Right cardiac atrium (tissue), 5 donors: ENCODE data around the gene IGFLR1. TPM values are rescaled to one million over a fixed set of nuclear protein-coding genes. Genes with fewer than 3 reads are reported as not detected.

Experiments
- ATAC-seq, 2 donors: fragments of 200-7000 bp; cut with Tn5 transposase; one replicate each; pipeline versions ENCODE4 v1.8.0 to v1.9.1; 2020; ENCODE audit warnings: moderate library complexity in 2 of 2, mild to moderate bottlenecking in 1 of 2
- DNase-seq, 3 donors: peaks; one replicate each; pipeline ENCODE4 v3.0.0-alpha.2; 2020
- H3K27ac ChIP-seq: one replicate; pipeline ENCODE4 v1.5.1; 2013; ENCODE audit warnings: mild to moderate bottlenecking, low read length, control low read depth, moderate library complexity
- H3K27me3 ChIP-seq: one replicate; pipeline ENCODE4 v1.6.1; 2013; ENCODE audit not compliant: control insufficient read depth, insufficient read depth
- H3K4me1 ChIP-seq: one replicate; pipeline ENCODE4 v1.6.1; 2013; ENCODE audit warnings: low read length; ENCODE audit not compliant: control insufficient read depth, insufficient read depth
- H3K4me3 ChIP-seq: one replicate; pipeline ENCODE4 v1.5.1; 2013; ENCODE audit warnings: low read length, control low read depth
- H3K9me3 ChIP-seq: one replicate; pipeline ENCODE4 v1.6.1; 2013; ENCODE audit warnings: low read length; ENCODE audit not compliant: control insufficient read depth
- WGBS: extraction: QIAGEN DNeasy Blood & Tissue Kit; methylation state at CpG from one replicate; pipeline ENCODE4 v1.1.7; 2013; 5-methylcytosine and 5-hydroxymethylcytosine counted together
- intact Hi-C, 4 donors: fragments of 100-400 bp; cut with DNase I; formaldehyde crosslinking; loops; one replicate each; pipeline versions ENCODE4 v1.11.0 to v1.14.0; 2022 to 2023
- polyA plus RNA-seq: library from polyadenylated mRNA; stranded (reverse); fragments of 200-250 nt; gene quantifications from one replicate; pipeline ENCODE4 v1.2.3, GENCODE V29; 2013
- total RNA-seq, 4 donors: library from RNA; stranded (reverse); fragmentation: NEBNext Ultra II Directional; extraction: Animal tissue kit (Norgen Biotek cat#: 25700); gene quantifications; one replicate each; pipeline ENCODE4 v1.2.1, GENCODE V29; 2021
- donor health status: healthy with polysubstance abuse.
- donor health status: DM: no; HTN: yes; CAD: no.
- donor health status: DM: no; HTN: no; CAD: no.
- donor health status: DM: no; HTN: yes; CAD: no; lungs with severe emphysema.
- donor health status: DM: yes; HTN: yes; CAD: no.

The IGFLR1 gene
- total and polyA plus RNA-seq, 5 donors = 1.8 to 6.3 (median 4.7) TPM

GRCh38 chr19:35734889-35735288 is 7.4 kb downstream of the IGFLR1 start:
- DNase-seq (no peak), ATAC-seq (no peak)
- H3K27me3 ChIP-seq = no peaks in the 10 kb centered on the region
- intact Hi-C loops = no loop called here
- no peak overlapping the region for H3K4me3 ChIP-seq
- no peak overlapping the region for H3K27ac ChIP-seq
- H3K4me1 ChIP-seq = no peaks in the 10 kb centered on the region
- 76% methylated on average over 5 of the region's 5 CpGs for WGBS
- H3K9me3 ChIP-seq = no peaks in the 10 kb centered on the region

GRCh38 chr19:35734273-35734672 is 8.0 kb downstream of the IGFLR1 start:
- no peaks in the 10 kb centered on the region for H3K27me3 ChIP-seq
- H3K4me1 ChIP-seq = no peaks in the 10 kb centered on the region
- H3K4me3 ChIP-seq = no peak overlapping the region
- no peaks in the 10 kb centered on the region for H3K9me3 ChIP-seq
- 93% methylated on average over 8 of the region's 8 CpGs for WGBS
- intact Hi-C loops = no loop called here
- DNase-seq (peak in 1 of 3 donors; percentile 11), ATAC-seq (no peak)
- H3K27ac ChIP-seq = no peak overlapping the region

- WGBS = 90% methylated on average over 35 of the region's 35 CpGs
- Histone ChIP-seq H3K27me3 (no peaks in the 10 kb centered on the region), H3K9me3 (no peaks in the 10 kb centered on the region), H3K4me1 (no peaks in the 10 kb centered on the region), H3K27ac (no peak overlapping the region), H3K4me3 (no peak overlapping the region)
- ATAC-seq (no peak), DNase-seq (peak in 2 of 3 donors; percentile 47 to 54)
- intact Hi-C loops = no loop called here
Observed at GRCh38 chr19:35733180-35734125, 8.8 kb downstream of the IGFLR1 start.

GRCh38 chr19:35732540-35733179 is 9.6 kb downstream of the IGFLR1 start:
- intact Hi-C loops = no loop called here
- DNase-seq = peak; percentile 22 to 60 (median 58)
- 87% methylated on average over 25 of the region's 25 CpGs for WGBS
- peak in 1 of 2 donors; percentile 2 for ATAC-seq
- Histone ChIP-seq H3K27ac (no peak overlapping the region), H3K27me3 (no peaks in the 10 kb centered on the region), H3K4me1 (no peaks in the 10 kb centered on the region), H3K4me3 (no peak overlapping the region), H3K9me3 (no peaks in the 10 kb centered on the region)

- Histone ChIP-seq H3K27ac (no peak overlapping the region), H3K4me3 (no peak overlapping the region), H3K27me3 (no peaks in the 10 kb centered on the region), H3K9me3 (no peaks in the 10 kb centered on the region), H3K4me1 (no peaks in the 10 kb centered on the region)
- 84% methylated on average over 21 of the region's 21 CpGs for WGBS
- ATAC-seq (peak in 1 of 2 donors; percentile 3), DNase-seq (peak; percentile 10 to 60 (median 55))
- intact Hi-C loops = no loop called here
Observed at GRCh38 chr19:35731779-35732405, 10.4 kb downstream of the IGFLR1 start.

- Histone ChIP-seq H3K9me3 (no peaks in the 10 kb centered on the region), H3K27me3 (no peaks in the 10 kb centered on the region), H3K27ac (no peak overlapping the region), H3K4me1 (no peaks in the 10 kb centered on the region), H3K4me3 (no peak overlapping the region)
- DNase-seq (peak in 2 of 3 donors; percentile 38 to 39), ATAC-seq (no peak)
- intact Hi-C loops = no loop called here
- WGBS = 86% methylated on average over 9 of the region's 9 CpGs
Observed at GRCh38 chr19:35731353-35731752, 10.9 kb downstream of the IGFLR1 start.

GRCh38 chr19:35730326-35730725 is 11.9 kb downstream of the IGFLR1 start:
- H3K27me3 ChIP-seq = no peaks in the 10 kb centered on the region
- DNase-seq = peak in 1 of 3 donors; percentile 36
- no peak for ATAC-seq
- H3K27ac ChIP-seq = no peak overlapping the region
- intact Hi-C loops = no loop called here
- H3K9me3 ChIP-seq = no peaks in the 10 kb centered on the region
- no peak overlapping the region for H3K4me3 ChIP-seq
- no peaks in the 10 kb centered on the region for H3K4me1 ChIP-seq
- 91% methylated on average over 18 of the region's 18 CpGs for WGBS

DNA sequence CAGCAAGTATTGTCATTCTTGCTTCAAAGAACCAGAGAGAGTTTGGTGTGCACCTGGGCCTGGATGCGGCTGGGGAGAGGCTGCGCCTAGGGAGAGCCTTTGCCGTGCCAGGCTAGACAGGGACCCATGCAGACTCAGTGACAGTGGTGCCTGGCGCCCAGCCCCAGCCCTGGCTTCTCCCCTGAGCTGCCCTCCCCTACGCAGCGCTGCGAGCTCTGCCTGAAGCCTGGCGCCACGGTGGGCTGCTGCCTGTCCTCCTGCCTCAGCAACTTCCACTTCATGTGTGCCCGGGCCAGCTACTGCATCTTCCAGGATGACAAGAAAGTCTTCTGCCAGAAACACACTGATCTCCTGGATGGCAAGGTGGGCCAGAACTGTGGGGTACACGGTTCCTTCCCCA is 12.5 kb downstream of the IGFLR1 start:
- Histone ChIP-seq H3K9me3 (no peaks in the 10 kb centered on the region), H3K27ac (no peak overlapping the region), H3K27me3 (no peaks in the 10 kb centered on the region), H3K4me3 (no peak overlapping the region), H3K4me1 (no peaks in the 10 kb centered on the region)
- ATAC-seq (no peak), DNase-seq (peak; percentile 10 to 39 (median 26))
- 93% methylated on average over 11 of the region's 11 CpGs for WGBS
- intact Hi-C loops = no loop called here

DNA sequence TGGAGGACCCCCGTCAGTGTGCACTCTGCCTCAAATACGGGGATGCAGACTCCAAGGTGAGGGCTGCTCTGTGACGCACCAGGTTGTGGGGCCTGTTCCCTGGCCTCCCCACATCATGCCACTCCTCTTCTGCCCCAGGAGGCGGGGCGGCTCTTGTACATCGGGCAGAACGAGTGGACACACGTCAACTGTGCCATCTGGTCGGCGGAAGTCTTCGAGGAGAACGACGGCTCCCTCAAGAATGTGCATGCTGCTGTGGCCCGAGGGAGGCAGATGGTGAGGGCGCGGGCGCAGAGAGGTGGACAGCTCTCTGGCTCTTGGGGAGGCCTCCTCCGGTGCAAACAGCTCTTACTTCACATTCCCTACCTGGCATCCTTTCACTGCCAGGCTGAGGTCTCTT is 13.2 kb downstream of the IGFLR1 start:
- Histone ChIP-seq H3K4me1 (no peaks in the 10 kb centered on the region), H3K27me3 (no peaks in the 10 kb centered on the region), H3K9me3 (no peaks in the 10 kb centered on the region), H3K4me3 (no peak overlapping the region), H3K27ac (no peak overlapping the region)
- intact Hi-C loops = no loop called here
- DNase-seq (peak in 2 of 3 donors; percentile 29 to 33), ATAC-seq (no peak)
- 88% methylated on average over 18 of the region's 18 CpGs for WGBS

- 91% methylated on average over 19 of the region's 19 CpGs for WGBS
- Histone ChIP-seq H3K4me3 (no peak overlapping the region), H3K27ac (no peak overlapping the region), H3K9me3 (no peaks in the 10 kb centered on the region), H3K27me3 (no peaks in the 10 kb centered on the region), H3K4me1 (no peaks in the 10 kb centered on the region)
- intact Hi-C loops = no loop called here
- ATAC-seq = no peak
- peak in 1 of 3 donors; percentile 48 for DNase-seq
Observed at GRCh38 chr19:35727956-35728706, 14.1 kb downstream of the IGFLR1 start.
